ENCODE data around the gene SIL1.

DNA sequence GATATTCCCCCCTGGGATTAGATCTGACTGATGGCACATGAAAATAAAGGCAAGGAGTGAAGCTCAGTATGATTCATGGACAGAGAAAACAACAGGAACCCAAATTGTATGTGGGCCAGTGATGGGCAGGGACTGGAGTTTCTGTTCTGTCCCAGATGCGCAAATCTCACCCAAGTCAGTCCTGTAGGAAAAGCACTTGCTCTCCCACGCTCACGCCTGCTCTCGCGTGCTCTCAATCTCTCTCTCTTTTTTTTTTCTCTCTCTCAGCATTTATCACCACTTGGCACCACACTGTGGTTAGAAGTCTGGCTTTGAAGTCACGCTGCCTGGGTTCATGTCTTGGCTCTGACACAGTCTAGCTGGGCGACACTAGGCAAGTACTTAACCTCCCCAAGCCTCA lies 216.6 kb downstream of the SIL1 start:
- TF ChIP-seq, protein P1, sequence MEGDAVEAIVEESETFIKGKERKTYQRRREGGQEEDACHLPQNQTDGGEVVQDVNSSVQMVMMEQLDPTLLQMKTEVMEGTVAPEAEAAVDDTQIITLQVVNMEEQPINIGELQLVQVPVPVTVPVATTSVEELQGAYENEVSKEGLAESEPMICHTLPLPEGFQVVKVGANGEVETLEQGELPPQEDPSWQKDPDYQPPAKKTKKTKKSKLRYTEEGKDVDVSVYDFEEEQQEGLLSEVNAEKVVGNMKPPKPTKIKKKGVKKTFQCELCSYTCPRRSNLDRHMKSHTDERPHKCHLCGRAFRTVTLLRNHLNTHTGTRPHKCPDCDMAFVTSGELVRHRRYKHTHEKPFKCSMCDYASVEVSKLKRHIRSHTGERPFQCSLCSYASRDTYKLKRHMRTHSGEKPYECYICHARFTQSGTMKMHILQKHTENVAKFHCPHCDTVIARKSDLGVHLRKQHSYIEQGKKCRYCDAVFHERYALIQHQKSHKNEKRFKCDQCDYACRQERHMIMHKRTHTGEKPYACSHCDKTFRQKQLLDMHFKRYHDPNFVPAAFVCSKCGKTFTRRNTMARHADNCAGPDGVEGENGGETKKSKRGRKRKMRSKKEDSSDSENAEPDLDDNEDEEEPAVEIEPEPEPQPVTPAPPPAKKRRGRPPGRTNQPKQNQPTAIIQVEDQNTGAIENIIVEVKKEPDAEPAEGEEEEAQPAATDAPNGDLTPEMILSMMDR (IDR thresholded peaks at IDR 0.05) = no peak
- no peak for TF ChIP-seq POLR2A (IDR thresholded peaks at IDR 0.05)
- TF ChIP-seq POLR2AphosphoS5 (IDR thresholded peaks at IDR 0.05) = no peak
- TF ChIP-seq EP300 (IDR thresholded peaks at IDR 0.05) = no peak
